ENCODE data around the gene DNHD1. TPM values are rescaled to one million over a fixed set of nuclear protein-coding genes. Genes with fewer than 3 reads are reported as not detected.

The DNHD1 gene
- total RNA-seq, 1 experiment from 2014 or later = 13.9 TPM

- Histone ChIP-seq H3K4me3 (peak overlapping the region; percentile 56; the same call in 1 of the 2 replicates), H3K27ac (peak overlapping the region; percentile 68; the same call in 1 of the 2 replicates)
- CTCF ChIA-PET = interaction anchor here (0.6 kb wide), 1 partner anchor 144 kb away, joined by 4 read pairs; the partner anchor contains the start of gene TPP1
These were observed 22.1 kb upstream of the DNHD1 start for GRCh38 chr11:6474806-6475500.

GRCh38 chr11:6475936-6476335, 21.1 kb upstream of the DNHD1 start:
- no peaks in the 10 kb centered on the region for H3K9me3 ChIP-seq (ENCODE audit: insufficient read depth, low read depth)
- POLR2A ChIA-PET (ENCODE audit: unreplicated experiment) = interaction anchor here (0.7 kb wide), 1 partner anchor 208 kb away, joined by 6 read pairs; no protein-coding TSS in a partner anchor
- peaks cover 21% of the 10 kb centered on the region for H3K79me2 ChIP-seq (ENCODE audit: low read depth)
- TF ChIP-seq CTCF (conservative IDR thresholded peaks at IDR 0.05) (no peak), EZH2 (IDR thresholded peaks at IDR 0.05; ENCODE audit: low read depth) (no peak)
- no peak overlapping the region for H3K4me2 ChIP-seq
- CTCF ChIA-PET = no interaction called here
- DNase-seq = no peak
- H4K20me1 ChIP-seq (ENCODE audit: insufficient read depth) = no peaks in the 10 kb centered on the region; the same call in 1 of the 2 replicates
- H3K4me3 ChIP-seq = no peak overlapping the region
- no peaks in the 10 kb centered on the region for H3K27me3 ChIP-seq (ENCODE audit: insufficient read depth, low read depth)
- H3K9me2 ChIP-seq (ENCODE audit: insufficient read depth) = no peaks in the 10 kb centered on the region
- peaks cover 18% of the 10 kb centered on the region for H3F3A ChIP-seq (ENCODE audit: insufficient read depth, low read depth)
- H3K36me3 ChIP-seq (ENCODE audit: low read depth) = no peaks in the 10 kb centered on the region
- no peak overlapping the region for H2AFZ ChIP-seq
- H3K4me1 ChIP-seq (replicated peaks; ENCODE audit: insufficient read depth) = 0 out of 2 replicates have a peak, but pooled peaks cover 7% of the 10 kb centered on the region
- no peak overlapping the region for H3K27ac ChIP-seq
- intact Hi-C loops (cut with micrococcal nuclease; ENCODE audit: unreplicated experiment) = loop anchor here (10.0 kb wide), 1 partner anchor 129 kb away; the partner anchor contains the start of genes ILK and RRP8
- no TSS peak for BruUV-seq (replicated peaks)

More at GRCh38 chr11:6474806-6475500, 22.1 kb upstream of the DNHD1 start:
- DNase-seq = no peak
- H3K9me3 ChIP-seq (ENCODE audit: insufficient read depth, low read depth) = no peaks in the 10 kb centered on the region
- H3K27me3 ChIP-seq (ENCODE audit: insufficient read depth, low read depth) = no peaks in the 10 kb centered on the region
- TF ChIP-seq EZH2 (IDR thresholded peaks at IDR 0.05; ENCODE audit: low read depth) (no peak), CTCF (conservative IDR thresholded peaks at IDR 0.05) (no peak)
- 0 out of 2 replicates have a peak, but pooled peaks cover 2% of the 10 kb centered on the region for H3K4me1 ChIP-seq (replicated peaks; ENCODE audit: insufficient read depth)
- POLR2A ChIA-PET (ENCODE audit: unreplicated experiment) = no interaction called here
- peaks cover 11% of the 10 kb centered on the region for H3K79me2 ChIP-seq (ENCODE audit: low read depth)
- no peaks in the 10 kb centered on the region for H3K36me3 ChIP-seq (ENCODE audit: low read depth)
- no peak overlapping the region for H2AFZ ChIP-seq
- H4K20me1 ChIP-seq (ENCODE audit: insufficient read depth) = no peaks in the 10 kb centered on the region
- intact Hi-C loops (cut with micrococcal nuclease; ENCODE audit: unreplicated experiment) = loop anchor here (10.0 kb wide), 1 partner anchor 130 kb away; the partner anchor contains the start of genes ILK and RRP8
- no TSS peak for BruUV-seq (replicated peaks)
- H3K4me2 ChIP-seq = peak overlapping the region; percentile 81
- peaks cover 18% of the 10 kb centered on the region for H3F3A ChIP-seq (ENCODE audit: insufficient read depth, low read depth)
- H3K9me2 ChIP-seq (ENCODE audit: insufficient read depth) = no peaks in the 10 kb centered on the region

GRCh38 chr11:6476571-6476970, 20.5 kb upstream of the DNHD1 start:
- Histone ChIP-seq H3K4me2 (no peak overlapping the region), H3F3A (ENCODE audit: insufficient read depth, low read depth) (peaks cover 18% of the 10 kb centered on the region), H3K4me3 (no peak overlapping the region), H4K20me1 (ENCODE audit: insufficient read depth) (no peaks in the 10 kb centered on the region; the same call in 1 of the 2 replicates), H3K9me3 (ENCODE audit: insufficient read depth, low read depth) (no peaks in the 10 kb centered on the region), H3K4me1 (replicated peaks; ENCODE audit: insufficient read depth) (0 out of 2 replicates have a peak, but pooled peaks cover 7% of the 10 kb centered on the region), H3K36me3 (ENCODE audit: low read depth) (no peaks in the 10 kb centered on the region), H2AFZ (no peak overlapping the region), H3K27ac (no peak overlapping the region), H3K79me2 (ENCODE audit: low read depth) (peaks cover 25% of the 10 kb centered on the region), H3K9me2 (ENCODE audit: insufficient read depth) (no peaks in the 10 kb centered on the region), H3K27me3 (ENCODE audit: insufficient read depth, low read depth) (no peaks in the 10 kb centered on the region)
- CTCF ChIA-PET = no interaction called here
- intact Hi-C loops (cut with micrococcal nuclease; ENCODE audit: unreplicated experiment) = loop anchor here (10.0 kb wide), 1 partner anchor 128 kb away; the partner anchor contains the start of genes ILK and RRP8
- POLR2A ChIA-PET (ENCODE audit: unreplicated experiment) = interaction anchor here (0.6 kb wide), 1 partner anchor 9 kb away, joined by 11 read pairs; no protein-coding TSS in a partner anchor
- no TSS peak for BruUV-seq (replicated peaks)
- no peak for TF ChIP-seq CTCF (conservative IDR thresholded peaks at IDR 0.05)
- TF ChIP-seq EZH2 (IDR thresholded peaks at IDR 0.05; ENCODE audit: low read depth) = no peak
- DNase-seq = no peak

Measured in PC-9 (cell line).